Liver (tissue), 9 donors: ENCODE measurements around the gene SLC25A26. TPM values are rescaled to one million over a fixed set of nuclear protein-coding genes. Genes with fewer than 3 reads are reported as not detected.

Experiments
- DNase-seq: peaks from one replicate; pipeline ENCODE4 v3.0.0-alpha.2; 2017; ENCODE audit warnings: low spot score
- H3K27ac ChIP-seq, 2 donors: one replicate each; pipeline ENCODE4 v1.7.0; 2013; ENCODE audit warnings: inconsistent platforms in 2 of 2, low read length in 2 of 2, control low read depth in 1 of 2, low read depth in 1 of 2, mild to moderate bottlenecking in 1 of 2
- H3K27me3 ChIP-seq, 4 donors: one replicate each; pipeline versions ENCODE4 v1.6.1 to v1.7.0; 2013; ENCODE audit warnings: low read length in 3 of 4, inconsistent platforms in 1 of 4, mild to moderate bottlenecking in 1 of 4, moderate library complexity in 1 of 4; ENCODE audit not compliant: control insufficient read depth in 4 of 4, insufficient read depth in 4 of 4
- H3K36me3 ChIP-seq, 4 donors: one replicate each; pipeline versions ENCODE4 v1.6.1 to v1.7.0; 2013; ENCODE audit warnings: low read length in 3 of 4, mild to moderate bottlenecking in 3 of 4, low read depth in 1 of 4, moderate library complexity in 1 of 4; ENCODE audit not compliant: control insufficient read depth in 4 of 4, insufficient read depth in 3 of 4
- H3K4me1 ChIP-seq, 4 donors: one replicate each; pipeline versions ENCODE4 v1.6.1 to v1.7.0; 2013; ENCODE audit warnings: low read length in 3 of 4, mild to moderate bottlenecking in 3 of 4, moderate library complexity in 1 of 4; ENCODE audit not compliant: control insufficient read depth in 4 of 4, insufficient read depth in 4 of 4
- H3K4me3 ChIP-seq, 3 donors: one replicate each; pipeline versions ENCODE4 v1.6.1 to v1.7.0; 2013; ENCODE audit warnings: low read length in 3 of 3, control low read depth in 1 of 3, low read depth in 1 of 3, mild to moderate bottlenecking in 1 of 3
- H3K9ac ChIP-seq, 2 donors: one replicate each; pipeline ENCODE4 v1.7.0; 2013; ENCODE audit warnings: low read length in 2 of 2, mild to moderate bottlenecking in 2 of 2, moderate library complexity in 2 of 2, control low read depth in 1 of 2, low read depth in 1 of 2
- H3K9me3 ChIP-seq, 4 donors: one replicate each; pipeline versions ENCODE4 v1.6.1 to v1.7.0; 2013; ENCODE audit warnings: low read length in 3 of 4; ENCODE audit not compliant: control insufficient read depth in 4 of 4
- NR2F2 ChIP-seq: IDR thresholded peaks from 2 replicates; pipeline ENCODE4 v1.6.1; 2016; ENCODE audit warnings: antibody characterized with exemption
- RAD21 ChIP-seq, 2 donors: IDR thresholded peaks; 2 replicates each; pipeline ENCODE4 v1.6.1; 2016; ENCODE audit warnings: antibody characterized with exemption in 2 of 2, mild to moderate bottlenecking in 2 of 2
- RXRA ChIP-seq, 2 donors: IDR thresholded peaks; 2 replicates each; pipeline ENCODE4 v1.6.1; 2017 to 2018; ENCODE audit warnings: antibody characterized with exemption in 2 of 2, mild to moderate bottlenecking in 1 of 2
- TAF1 ChIP-seq: conservative IDR thresholded peaks from 2 replicates; pipeline ENCODE4 v1.6.1; 2016; ENCODE audit warnings: antibody characterized with exemption, mild to moderate bottlenecking
- YY1 ChIP-seq: IDR thresholded peaks from 2 replicates; pipeline ENCODE4 v1.6.1; 2016; ENCODE audit warnings: antibody characterized with exemption, mild to moderate bottlenecking
- WGBS: extraction: QIAGEN DNeasy Blood & Tissue Kit; methylation state at CpG from one replicate; pipeline ENCODE4 v1.1.7; 2013; 5-methylcytosine and 5-hydroxymethylcytosine counted together
- polyA plus RNA-seq, 2 donors: library from polyadenylated mRNA; stranded (reverse) in 1 of 2; unstranded in 1 of 2; fragments of 200-250 nt in 1 of 2; fragments of >200 nt in 1 of 2; fragmentation: Nextera tagmentation in 1 of 2; extraction: Ambion mirVana in 1 of 2; gene quantifications; one replicate each; pipeline versions ENCODE4 v1.2.1 to v1.2.3, GENCODE V29; 2013 to 2015
- total RNA-seq, 2 donors: library from RNA; depleted of rRNA; stranded (reverse); fragments of >200 nt; gene quantifications; one replicate each; pipeline ENCODE4 v1.2.3, GENCODE V29; 2014
- TF ChIP-seq, protein P1 (sequence below): fragments of 150-350 bp; IDR thresholded peaks from 2 replicates; pipeline ENCODE4 v1.5.1; 2017; ENCODE audit warnings: improper control_type of control experiment, low read depth, low read length; ENCODE audit not compliant: missing input control
- TF ChIP-seq, protein P2 (sequence below): IDR thresholded peaks from 2 replicates; pipeline ENCODE4 v1.6.1; 2016; ENCODE audit warnings: antibody characterized with exemption
- TF ChIP-seq, protein P3 (sequence below): IDR thresholded peaks from 2 replicates; pipeline ENCODE4 v1.6.1; 2016; ENCODE audit warnings: antibody characterized with exemption, mild to moderate bottlenecking
- TF ChIP-seq, protein P4 (sequence below): IDR thresholded peaks from 2 replicates; pipeline ENCODE4 v1.6.1; 2016; ENCODE audit warnings: antibody characterized with exemption
- donor health status: healthy.
- donor health status: healthy.
- donor health status: healthy.
- donor health status: healthy.
- donor health status: healthy.

Gene SLC25A26
- total and polyA plus RNA-seq, 4 donors, result 9.9 to 21.6 (median 12.8) TPM

DNA sequence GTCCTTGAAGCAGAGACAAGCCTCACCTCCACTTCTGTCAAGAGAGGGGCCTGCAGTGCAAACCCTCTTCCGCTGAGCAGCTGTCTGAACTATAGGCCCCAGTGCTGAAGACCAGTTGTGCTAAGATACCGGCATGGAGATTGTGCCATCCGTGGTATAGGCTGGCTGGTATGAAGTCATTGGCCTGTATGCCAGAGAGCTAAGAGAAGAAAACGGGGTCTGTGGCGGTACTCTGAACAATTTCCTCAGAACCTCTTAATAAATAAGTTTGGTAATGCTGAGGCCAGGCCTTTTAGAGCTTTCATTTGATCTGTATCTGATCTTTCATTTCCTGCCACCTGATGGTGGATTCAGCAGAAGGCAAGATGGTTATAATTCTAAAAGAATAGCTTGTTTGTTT lies 157.0 kb downstream of the SLC25A26 start:
- H3K27me3 ChIP-seq, result no peaks in the 10 kb centered on the region
- H3K27ac ChIP-seq, result no peak overlapping the region
- no peak overlapping the region for H3K9ac ChIP-seq
- no peaks in the 10 kb centered on the region for H3K9me3 ChIP-seq
- peaks cover 4 to 11% (median 8%) of the 10 kb centered on the region in 4 donors for H3K4me1 ChIP-seq
- no peak for DNase-seq
- 93% methylated on average over 5 of the region's 5 CpGs for WGBS
- peaks cover 3 to 48% (median 40%) of the 10 kb centered on the region in 4 donors for H3K36me3 ChIP-seq
- TF ChIP-seq, protein P1, sequence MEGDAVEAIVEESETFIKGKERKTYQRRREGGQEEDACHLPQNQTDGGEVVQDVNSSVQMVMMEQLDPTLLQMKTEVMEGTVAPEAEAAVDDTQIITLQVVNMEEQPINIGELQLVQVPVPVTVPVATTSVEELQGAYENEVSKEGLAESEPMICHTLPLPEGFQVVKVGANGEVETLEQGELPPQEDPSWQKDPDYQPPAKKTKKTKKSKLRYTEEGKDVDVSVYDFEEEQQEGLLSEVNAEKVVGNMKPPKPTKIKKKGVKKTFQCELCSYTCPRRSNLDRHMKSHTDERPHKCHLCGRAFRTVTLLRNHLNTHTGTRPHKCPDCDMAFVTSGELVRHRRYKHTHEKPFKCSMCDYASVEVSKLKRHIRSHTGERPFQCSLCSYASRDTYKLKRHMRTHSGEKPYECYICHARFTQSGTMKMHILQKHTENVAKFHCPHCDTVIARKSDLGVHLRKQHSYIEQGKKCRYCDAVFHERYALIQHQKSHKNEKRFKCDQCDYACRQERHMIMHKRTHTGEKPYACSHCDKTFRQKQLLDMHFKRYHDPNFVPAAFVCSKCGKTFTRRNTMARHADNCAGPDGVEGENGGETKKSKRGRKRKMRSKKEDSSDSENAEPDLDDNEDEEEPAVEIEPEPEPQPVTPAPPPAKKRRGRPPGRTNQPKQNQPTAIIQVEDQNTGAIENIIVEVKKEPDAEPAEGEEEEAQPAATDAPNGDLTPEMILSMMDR, result no peak
- TF ChIP-seq, protein P2, sequence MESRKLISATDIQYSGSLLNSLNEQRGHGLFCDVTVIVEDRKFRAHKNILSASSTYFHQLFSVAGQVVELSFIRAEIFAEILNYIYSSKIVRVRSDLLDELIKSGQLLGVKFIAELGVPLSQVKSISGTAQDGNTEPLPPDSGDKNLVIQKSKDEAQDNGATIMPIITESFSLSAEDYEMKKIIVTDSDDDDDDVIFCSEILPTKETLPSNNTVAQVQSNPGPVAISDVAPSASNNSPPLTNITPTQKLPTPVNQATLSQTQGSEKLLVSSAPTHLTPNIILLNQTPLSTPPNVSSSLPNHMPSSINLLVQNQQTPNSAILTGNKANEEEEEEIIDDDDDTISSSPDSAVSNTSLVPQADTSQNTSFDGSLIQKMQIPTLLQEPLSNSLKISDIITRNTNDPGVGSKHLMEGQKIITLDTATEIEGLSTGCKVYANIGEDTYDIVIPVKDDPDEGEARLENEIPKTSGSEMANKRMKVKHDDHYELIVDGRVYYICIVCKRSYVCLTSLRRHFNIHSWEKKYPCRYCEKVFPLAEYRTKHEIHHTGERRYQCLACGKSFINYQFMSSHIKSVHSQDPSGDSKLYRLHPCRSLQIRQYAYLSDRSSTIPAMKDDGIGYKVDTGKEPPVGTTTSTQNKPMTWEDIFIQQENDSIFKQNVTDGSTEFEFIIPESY, result no peak
- TF ChIP-seq RXRA (IDR thresholded peaks at IDR 0.05) (no peak), NR2F2 (no peak), TAF1 (no peak), YY1 (no peak)
- TF ChIP-seq, protein P3, sequence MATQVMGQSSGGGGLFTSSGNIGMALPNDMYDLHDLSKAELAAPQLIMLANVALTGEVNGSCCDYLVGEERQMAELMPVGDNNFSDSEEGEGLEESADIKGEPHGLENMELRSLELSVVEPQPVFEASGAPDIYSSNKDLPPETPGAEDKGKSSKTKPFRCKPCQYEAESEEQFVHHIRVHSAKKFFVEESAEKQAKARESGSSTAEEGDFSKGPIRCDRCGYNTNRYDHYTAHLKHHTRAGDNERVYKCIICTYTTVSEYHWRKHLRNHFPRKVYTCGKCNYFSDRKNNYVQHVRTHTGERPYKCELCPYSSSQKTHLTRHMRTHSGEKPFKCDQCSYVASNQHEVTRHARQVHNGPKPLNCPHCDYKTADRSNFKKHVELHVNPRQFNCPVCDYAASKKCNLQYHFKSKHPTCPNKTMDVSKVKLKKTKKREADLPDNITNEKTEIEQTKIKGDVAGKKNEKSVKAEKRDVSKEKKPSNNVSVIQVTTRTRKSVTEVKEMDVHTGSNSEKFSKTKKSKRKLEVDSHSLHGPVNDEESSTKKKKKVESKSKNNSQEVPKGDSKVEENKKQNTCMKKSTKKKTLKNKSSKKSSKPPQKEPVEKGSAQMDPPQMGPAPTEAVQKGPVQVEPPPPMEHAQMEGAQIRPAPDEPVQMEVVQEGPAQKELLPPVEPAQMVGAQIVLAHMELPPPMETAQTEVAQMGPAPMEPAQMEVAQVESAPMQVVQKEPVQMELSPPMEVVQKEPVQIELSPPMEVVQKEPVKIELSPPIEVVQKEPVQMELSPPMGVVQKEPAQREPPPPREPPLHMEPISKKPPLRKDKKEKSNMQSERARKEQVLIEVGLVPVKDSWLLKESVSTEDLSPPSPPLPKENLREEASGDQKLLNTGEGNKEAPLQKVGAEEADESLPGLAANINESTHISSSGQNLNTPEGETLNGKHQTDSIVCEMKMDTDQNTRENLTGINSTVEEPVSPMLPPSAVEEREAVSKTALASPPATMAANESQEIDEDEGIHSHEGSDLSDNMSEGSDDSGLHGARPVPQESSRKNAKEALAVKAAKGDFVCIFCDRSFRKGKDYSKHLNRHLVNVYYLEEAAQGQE, result no peak
- TF ChIP-seq, protein P4, sequence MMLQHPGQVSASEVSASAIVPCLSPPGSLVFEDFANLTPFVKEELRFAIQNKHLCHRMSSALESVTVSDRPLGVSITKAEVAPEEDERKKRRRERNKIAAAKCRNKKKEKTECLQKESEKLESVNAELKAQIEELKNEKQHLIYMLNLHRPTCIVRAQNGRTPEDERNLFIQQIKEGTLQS, result no peak
- no peak overlapping the region for H3K4me3 ChIP-seq

DNA sequence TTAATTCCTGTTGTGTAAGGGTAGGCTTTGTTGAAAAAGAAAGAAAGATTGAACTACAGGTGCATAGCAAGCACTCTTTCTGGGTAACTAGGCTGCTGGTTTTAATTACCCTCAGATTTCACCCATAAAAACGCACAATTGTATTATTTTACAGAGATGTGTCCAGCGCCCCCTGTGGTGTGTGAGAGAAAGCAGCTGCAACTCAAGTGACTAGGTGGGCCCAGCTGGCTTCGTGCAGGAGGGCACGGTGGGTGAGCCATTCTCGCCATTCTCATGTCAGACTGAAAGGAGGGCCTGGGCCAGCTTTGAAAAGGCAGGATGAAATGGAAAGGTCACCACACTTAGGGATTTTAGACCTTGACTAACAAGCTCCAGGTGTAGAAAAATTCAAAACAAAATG lies 157.5 kb downstream of the SLC25A26 start:
- Histone ChIP-seq H3K4me3 (no peak overlapping the region), H3K4me1 (peaks cover 4 to 11% (median 8%) of the 10 kb centered on the region in 4 donors), H3K27me3 (no peaks in the 10 kb centered on the region), H3K36me3 (peaks cover 3 to 53% (median 44%) of the 10 kb centered on the region in 4 donors), H3K27ac (no peak overlapping the region), H3K9ac (no peak overlapping the region), H3K9me3 (no peaks in the 10 kb centered on the region)
- TF ChIP-seq RXRA (IDR thresholded peaks at IDR 0.05) (no peak), RAD21 (IDR thresholded peaks at IDR 0.05) (peak in 1 of 2 donors; percentile 18)
- TF ChIP-seq, protein P1, result peak; percentile 11
- WGBS, result 88% methylated on average over 5 of the region's 5 CpGs
- DNase-seq, result peak; percentile 22
